HEK293 (cell line): Measurements from ENCODE around the gene SUMO3.

ENCODE experiments used
- CTCF ChIA-PET: fragments of 350-600 bp; formaldehyde crosslinking; extraction: SDS; loops from one replicate; lab custom pipeline; 2021; ENCODE audit warnings: antibody characterized with exemption; lab: Yijun Ruan, JAX
- POLR2A ChIA-PET: fragments of 300-600 bp; formaldehyde crosslinking; extraction: SDS; loops from one replicate; lab custom pipeline; 2020; ENCODE audit warnings: antibody characterized with exemption, inconsistent platforms; lab: Yijun Ruan, JAX
- H3K27ac ChIP-seq: fragments of 200-500 bp; sonication (Bioruptor generic); 2 replicates; pipeline ENCODE4 v1.5.1; 2014; ENCODE audit warnings: low read depth, low read length, control low read depth, inconsistent platforms; ENCODE audit errors: extremely low read depth
- H3K36me3 ChIP-seq, 2 experiments: fragments of 200-500 bp in 1 of 2; sonication (Bioruptor generic) in 1 of 2; 1 replicate in 1 of 2; 2 replicates in 1 of 2; pipeline ENCODE4 v1.5.1; 2014 to 2017; ENCODE audit warnings: inconsistent platforms in 2 of 2, low read length in 2 of 2; ENCODE audit not compliant: control insufficient read depth in 2 of 2, insufficient read depth in 1 of 2
- H3K4me1 ChIP-seq: fragments of 200-500 bp; sonication (Bioruptor generic); 2 replicates; pipeline ENCODE4 v1.5.1; 2014; ENCODE audit warnings: mild to moderate bottlenecking, low read length, inconsistent platforms; ENCODE audit not compliant: control insufficient read depth, insufficient read depth
- H3K4me3 ChIP-seq: 2 replicates; pipeline ENCODE4 v1.5.1; 2011; ENCODE audit warnings: low read depth, mild to moderate bottlenecking, control low read depth, low read length, moderate library complexity
- H3K9me3 ChIP-seq: fragments of 200-500 bp; sonication (Bioruptor generic); 2 replicates; pipeline ENCODE4 v1.5.1; 2014; ENCODE audit warnings: low read depth, low read length, inconsistent platforms; ENCODE audit not compliant: control insufficient read depth, insufficient read depth
- EGR2 ChIP-seq: fragments of 450-650 bp; formaldehyde crosslinking; IDR thresholded peaks from 2 replicates; pipeline ENCODE4 v1.5.1; 2016; ENCODE audit warnings: low read depth, missing biosample characterization, missing genetic modification characterization
- MZF1 ChIP-seq: fragments of 450-650 bp; formaldehyde crosslinking; IDR thresholded peaks from 2 replicates; pipeline ENCODE4 v1.5.1; 2017; ENCODE audit warnings: missing biosample characterization, missing genetic modification characterization, borderline replicate concordance
- SP2 ChIP-seq: fragments of 450-650 bp; formaldehyde crosslinking; IDR thresholded peaks from 2 replicates; pipeline ENCODE4 v1.5.1; 2016; ENCODE audit warnings: missing biosample characterization, missing genetic modification characterization
- YY2 ChIP-seq: fragments of 450-650 bp; formaldehyde crosslinking; IDR thresholded peaks from 2 replicates; pipeline ENCODE4 v1.5.1; 2016; ENCODE audit warnings: missing biosample characterization, missing genetic modification characterization
- ZBTB48 ChIP-seq: fragments of 450-650 bp; formaldehyde crosslinking; IDR thresholded peaks from 2 replicates; pipeline ENCODE4 v1.5.1; 2016; ENCODE audit warnings: missing biosample characterization, missing genetic modification characterization
- ZEB2 ChIP-seq: fragments of 450-650 bp; formaldehyde crosslinking; IDR thresholded peaks from 2 replicates; pipeline ENCODE4 v1.5.1; 2016; ENCODE audit warnings: missing biosample characterization, missing genetic modification characterization
- ZFP41 ChIP-seq: fragments of 450-650 bp; formaldehyde crosslinking; IDR thresholded peaks from 2 replicates; pipeline ENCODE4 v1.5.1; 2016; ENCODE audit warnings: missing biosample characterization, missing genetic modification characterization, borderline replicate concordance
- ZNF184 ChIP-seq: fragments of 450-650 bp; IDR thresholded peaks from 2 replicates; pipeline ENCODE4 v1.5.1; 2018; ENCODE audit warnings: missing biosample characterization, mild to moderate bottlenecking, missing genetic modification characterization
- ZNF350 ChIP-seq: fragments of 450-650 bp; formaldehyde crosslinking; IDR thresholded peaks from 2 replicates; pipeline ENCODE4 v1.5.0; 2017; ENCODE audit warnings: missing biosample characterization, mild to moderate bottlenecking, missing genetic modification characterization
- ZNF596 ChIP-seq: fragments of 450-650 bp; IDR thresholded peaks from 2 replicates; pipeline ENCODE4 v1.5.0; 2018; ENCODE audit warnings: missing biosample characterization, mild to moderate bottlenecking, missing genetic modification characterization, moderate library complexity
- ZNF791 ChIP-seq: fragments of 450-650 bp; formaldehyde crosslinking; IDR thresholded peaks from 2 replicates; pipeline ENCODE4 v1.5.1; 2016; ENCODE audit warnings: missing biosample characterization, missing genetic modification characterization
- ZNF843 ChIP-seq: fragments of 450-650 bp; formaldehyde crosslinking; IDR thresholded peaks from 2 replicates; pipeline ENCODE4 v1.5.1; 2016; ENCODE audit warnings: missing biosample characterization, missing genetic modification characterization
- TF ChIP-seq, protein P1 (sequence below): fragments of 450-650 bp; formaldehyde crosslinking; IDR thresholded peaks from 2 replicates; pipeline ENCODE4 v1.5.1; 2016; ENCODE audit warnings: missing biosample characterization, missing genetic modification characterization
- TF ChIP-seq, protein P2 (sequence below): fragments of 450-650 bp; formaldehyde crosslinking; conservative IDR thresholded peaks from 2 replicates; pipeline ENCODE4 v1.5.1; 2016; ENCODE audit warnings: low read depth, missing biosample characterization, missing genetic modification characterization
- TF ChIP-seq, protein P3 (sequence below): fragments of 450-650 bp; formaldehyde crosslinking; IDR thresholded peaks from 2 replicates; pipeline ENCODE4 v1.5.1; 2017; ENCODE audit warnings: missing biosample characterization, missing genetic modification characterization
- TF ChIP-seq, protein P4 (sequence below): fragments of 450-650 bp; formaldehyde crosslinking; IDR thresholded peaks from 2 replicates; pipeline ENCODE4 v1.5.1; 2016; ENCODE audit warnings: missing biosample characterization, missing genetic modification characterization
- TF ChIP-seq, protein P5 (sequence below): fragments of 450-650 bp; formaldehyde crosslinking; IDR thresholded peaks from 2 replicates; pipeline ENCODE4 v1.5.1; 2016; ENCODE audit warnings: missing biosample characterization, missing genetic modification characterization
- TF ChIP-seq, protein P6 (sequence below): fragments of 450-650 bp; formaldehyde crosslinking; IDR thresholded peaks from 2 replicates; pipeline ENCODE4 v1.5.1; 2016; ENCODE audit warnings: missing biosample characterization, missing genetic modification characterization

The SUMO3 gene

DNA sequence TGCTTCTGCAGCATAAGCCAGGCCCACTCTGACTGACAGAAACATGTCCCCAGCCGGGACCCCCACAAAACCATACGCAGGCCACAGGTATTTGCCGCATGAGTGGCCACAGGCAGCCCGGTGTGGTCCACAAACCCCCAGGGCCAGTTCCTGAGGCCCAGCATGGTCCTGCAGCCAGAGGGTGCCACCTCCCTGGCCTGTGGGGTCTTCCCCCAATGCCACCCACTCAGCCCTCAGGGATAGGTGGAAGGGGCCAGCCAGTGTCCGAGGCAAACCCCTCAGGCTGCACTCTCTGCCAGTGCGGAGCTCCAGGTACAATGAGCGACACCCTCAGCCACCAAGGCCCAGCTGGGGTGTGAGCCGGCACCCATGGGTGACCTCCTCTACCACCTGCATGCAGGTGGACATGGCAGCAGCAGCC is 59.7 kb downstream of the SUMO3 start (continued):
- TF ChIP-seq, protein P1, sequence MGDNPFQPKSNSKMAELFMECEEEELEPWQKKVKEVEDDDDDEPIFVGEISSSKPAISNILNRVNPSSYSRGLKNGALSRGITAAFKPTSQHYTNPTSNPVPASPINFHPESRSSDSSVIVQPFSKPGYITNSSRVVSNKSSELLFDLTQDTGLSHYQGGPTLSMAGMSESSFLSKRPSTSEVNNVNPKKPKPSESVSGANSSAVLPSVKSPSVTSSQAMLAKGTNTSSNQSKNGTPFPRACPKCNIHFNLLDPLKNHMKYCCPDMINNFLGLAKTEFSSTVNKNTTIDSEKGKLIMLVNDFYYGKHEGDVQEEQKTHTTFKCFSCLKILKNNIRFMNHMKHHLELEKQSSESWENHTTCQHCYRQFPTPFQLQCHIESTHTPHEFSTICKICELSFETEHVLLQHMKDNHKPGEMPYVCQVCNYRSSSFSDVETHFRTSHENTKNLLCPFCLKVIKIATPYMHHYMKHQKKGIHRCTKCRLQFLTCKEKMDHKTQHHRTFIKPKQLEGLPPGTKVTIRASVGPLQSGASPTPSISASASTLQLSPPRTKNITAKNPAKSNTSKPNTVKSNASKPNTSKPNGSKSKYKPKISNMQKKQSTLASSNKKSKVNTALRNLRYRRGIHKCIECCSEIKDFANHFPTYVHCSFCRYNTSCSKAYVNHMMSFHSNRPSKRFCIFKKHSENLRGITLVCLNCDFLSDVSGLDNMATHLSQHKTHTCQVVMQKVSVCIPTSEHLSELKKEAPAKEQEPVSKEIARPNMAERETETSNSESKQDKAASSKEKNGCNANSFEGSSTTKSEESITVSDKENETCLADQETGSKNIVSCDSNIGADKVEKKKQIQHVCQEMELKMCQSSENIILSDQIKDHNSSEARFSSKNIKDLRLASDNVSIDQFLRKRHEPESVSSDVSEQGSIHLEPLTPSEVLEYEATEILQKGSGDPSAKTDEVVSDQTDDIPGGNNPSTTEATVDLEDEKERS (tag by site-specific recombination) = no peak
- TF ChIP-seq, protein P2, sequence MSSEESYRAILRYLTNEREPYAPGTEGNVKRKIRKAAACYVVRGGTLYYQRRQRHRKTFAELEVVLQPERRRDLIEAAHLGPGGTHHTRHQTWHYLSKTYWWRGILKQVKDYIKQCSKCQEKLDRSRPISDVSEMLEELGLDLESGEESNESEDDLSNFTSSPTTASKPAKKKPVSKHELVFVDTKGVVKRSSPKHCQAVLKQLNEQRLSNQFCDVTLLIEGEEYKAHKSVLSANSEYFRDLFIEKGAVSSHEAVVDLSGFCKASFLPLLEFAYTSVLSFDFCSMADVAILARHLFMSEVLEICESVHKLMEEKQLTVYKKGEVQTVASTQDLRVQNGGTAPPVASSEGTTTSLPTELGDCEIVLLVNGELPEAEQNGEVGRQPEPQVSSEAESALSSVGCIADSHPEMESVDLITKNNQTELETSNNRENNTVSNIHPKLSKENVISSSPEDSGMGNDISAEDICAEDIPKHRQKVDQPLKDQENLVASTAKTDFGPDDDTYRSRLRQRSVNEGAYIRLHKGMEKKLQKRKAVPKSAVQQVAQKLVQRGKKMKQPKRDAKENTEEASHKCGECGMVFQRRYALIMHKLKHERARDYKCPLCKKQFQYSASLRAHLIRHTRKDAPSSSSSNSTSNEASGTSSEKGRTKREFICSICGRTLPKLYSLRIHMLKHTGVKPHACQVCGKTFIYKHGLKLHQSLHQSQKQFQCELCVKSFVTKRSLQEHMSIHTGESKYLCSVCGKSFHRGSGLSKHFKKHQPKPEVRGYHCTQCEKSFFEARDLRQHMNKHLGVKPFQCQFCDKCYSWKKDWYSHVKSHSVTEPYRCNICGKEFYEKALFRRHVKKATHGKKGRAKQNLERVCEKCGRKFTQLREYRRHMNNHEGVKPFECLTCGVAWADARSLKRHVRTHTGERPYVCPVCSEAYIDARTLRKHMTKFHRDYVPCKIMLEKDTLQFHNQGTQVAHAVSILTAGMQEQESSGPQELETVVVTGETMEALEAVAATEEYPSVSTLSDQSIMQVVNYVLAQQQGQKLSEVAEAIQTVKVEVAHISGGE (tag by site-specific recombination) = no peak
- no peak for TF ChIP-seq ZNF596
- no peak for TF ChIP-seq SP2 (tag by site-specific recombination)
- TF ChIP-seq, all 188 proteins: peak for 0

DNA sequence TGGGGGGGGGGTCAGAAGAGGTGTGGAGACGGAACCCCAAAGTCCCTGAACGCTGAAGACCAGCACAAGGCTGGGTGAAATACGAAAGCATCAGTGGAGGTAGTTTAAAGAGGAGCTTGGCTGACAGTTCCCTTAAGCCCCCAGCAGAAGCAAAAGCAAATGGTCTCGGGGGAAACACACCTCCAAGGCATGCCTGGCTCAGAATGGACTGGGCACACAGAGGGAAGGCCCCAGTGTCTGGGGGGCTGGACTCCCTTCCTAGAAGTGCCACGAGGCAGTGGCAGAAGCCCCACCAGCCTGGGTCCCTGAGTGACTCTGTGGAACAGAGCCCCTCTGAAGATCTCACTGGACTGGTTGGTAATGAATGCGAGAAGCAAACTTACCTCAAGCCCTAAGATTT is 60.1 kb downstream of the SUMO3 start:
- CTCF ChIA-PET = no interaction called here

DNA sequence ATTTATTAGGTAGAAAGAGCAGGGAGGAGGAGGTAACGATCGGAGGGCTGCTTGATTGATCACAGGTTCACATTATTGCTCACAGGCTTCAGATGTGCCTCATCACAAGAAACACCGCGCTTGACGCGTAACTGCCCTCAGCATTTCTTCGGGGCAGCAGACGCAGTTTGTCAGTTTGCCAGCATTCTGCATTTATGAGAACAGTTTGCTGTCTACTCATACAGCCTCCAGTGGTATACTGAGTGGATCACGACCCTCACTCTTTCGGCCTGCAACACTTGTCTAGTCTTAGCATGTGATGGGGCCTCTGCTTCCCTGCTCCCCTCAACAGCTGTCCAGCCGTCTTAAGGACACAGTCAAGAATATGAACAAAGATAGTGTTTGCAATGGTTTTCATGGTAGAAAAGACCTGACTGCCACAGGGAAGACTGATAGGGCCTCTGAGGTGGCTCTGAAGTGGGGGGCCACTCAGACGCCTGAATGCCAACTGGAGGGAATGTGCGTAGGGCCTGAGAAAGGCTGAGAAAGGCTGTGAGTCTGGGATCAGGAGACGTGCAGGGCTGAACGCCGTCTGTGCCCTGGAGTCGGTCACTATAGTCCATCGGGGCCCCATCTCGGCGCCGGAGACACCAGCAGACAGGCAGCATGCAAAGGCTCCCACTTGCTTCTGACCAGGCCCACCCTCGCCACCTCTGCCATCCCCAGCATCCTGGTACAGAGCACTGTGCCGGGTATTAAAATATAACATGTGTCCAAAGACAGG is 61.3 kb downstream of the SUMO3 start:
- H3K4me1 ChIP-seq = no peaks in the 10 kb centered on the region
- H3K36me3 ChIP-seq = no peaks in the 10 kb centered on the region
- no peak overlapping the region for H3K27ac ChIP-seq
- H3K9me3 ChIP-seq = no peaks in the 10 kb centered on the region
- TF ChIP-seq, protein P3, sequence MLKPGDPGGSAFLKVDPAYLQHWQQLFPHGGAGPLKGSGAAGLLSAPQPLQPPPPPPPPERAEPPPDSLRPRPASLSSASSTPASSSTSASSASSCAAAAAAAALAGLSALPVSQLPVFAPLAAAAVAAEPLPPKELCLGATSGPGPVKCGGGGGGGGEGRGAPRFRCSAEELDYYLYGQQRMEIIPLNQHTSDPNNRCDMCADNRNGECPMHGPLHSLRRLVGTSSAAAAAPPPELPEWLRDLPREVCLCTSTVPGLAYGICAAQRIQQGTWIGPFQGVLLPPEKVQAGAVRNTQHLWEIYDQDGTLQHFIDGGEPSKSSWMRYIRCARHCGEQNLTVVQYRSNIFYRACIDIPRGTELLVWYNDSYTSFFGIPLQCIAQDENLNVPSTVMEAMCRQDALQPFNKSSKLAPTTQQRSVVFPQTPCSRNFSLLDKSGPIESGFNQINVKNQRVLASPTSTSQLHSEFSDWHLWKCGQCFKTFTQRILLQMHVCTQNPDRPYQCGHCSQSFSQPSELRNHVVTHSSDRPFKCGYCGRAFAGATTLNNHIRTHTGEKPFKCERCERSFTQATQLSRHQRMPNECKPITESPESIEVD (tag by site-specific recombination) = no peak
- TF ChIP-seq, protein P4, sequence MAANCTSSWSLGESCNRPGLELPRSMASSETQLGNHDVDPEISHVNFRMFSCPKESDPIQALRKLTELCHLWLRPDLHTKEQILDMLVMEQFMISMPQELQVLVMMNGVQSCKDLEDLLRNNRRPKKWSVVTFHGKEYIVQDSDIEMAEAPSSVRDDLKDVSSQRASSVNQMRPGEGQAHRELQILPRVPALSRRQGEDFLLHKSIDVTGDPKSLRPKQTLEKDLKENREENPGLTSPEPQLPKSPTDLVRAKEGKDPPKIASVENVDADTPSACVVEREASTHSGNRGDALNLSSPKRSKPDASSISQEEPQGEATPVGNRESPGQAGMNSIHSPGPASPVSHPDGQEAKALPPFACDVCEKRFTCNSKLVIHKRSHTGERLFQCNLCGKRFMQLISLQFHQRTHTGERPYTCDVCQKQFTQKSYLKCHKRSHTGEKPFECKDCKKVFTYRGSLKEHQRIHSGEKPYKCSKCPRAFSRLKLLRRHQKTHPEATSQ (tag by site-specific recombination) = no peak
- no peak for TF ChIP-seq ZEB2 (tag by site-specific recombination)
- CTCF ChIA-PET = interaction anchor here (0.7 to 1.0 kb wide), 2 partner anchors 15 to 37 kb away, joined by 3 to 4 read pairs; no protein-coding TSS in a partner anchor
- POLR2A ChIA-PET = no interaction called here
- H3K4me3 ChIP-seq = no peak overlapping the region

More for the DNA sequence above, 60.1 kb downstream of the SUMO3 start:
- no peaks in the 10 kb centered on the region for H3K9me3 ChIP-seq
- POLR2A ChIA-PET = no interaction called here
- H3K36me3 ChIP-seq = no peaks in the 10 kb centered on the region
- no peak overlapping the region for H3K4me3 ChIP-seq
- H3K4me1 ChIP-seq = no peaks in the 10 kb centered on the region
- H3K27ac ChIP-seq = no peak overlapping the region
- TF ChIP-seq, protein P5, sequence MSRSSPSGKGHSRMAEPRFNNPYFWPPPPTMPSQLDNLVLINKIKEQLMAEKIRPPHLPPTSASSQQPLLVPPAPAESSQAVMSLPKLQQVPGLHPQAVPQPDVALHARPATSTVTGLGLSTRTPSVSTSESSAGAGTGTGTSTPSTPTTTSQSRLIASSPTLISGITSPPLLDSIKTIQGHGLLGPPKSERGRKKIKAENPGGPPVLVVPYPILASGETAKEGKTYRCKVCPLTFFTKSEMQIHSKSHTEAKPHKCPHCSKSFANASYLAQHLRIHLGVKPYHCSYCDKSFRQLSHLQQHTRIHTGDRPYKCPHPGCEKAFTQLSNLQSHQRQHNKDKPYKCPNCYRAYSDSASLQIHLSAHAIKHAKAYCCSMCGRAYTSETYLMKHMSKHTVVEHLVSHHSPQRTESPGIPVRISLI (tag by site-specific recombination) = no peak
- no peak for TF ChIP-seq ZFP41 (tag by site-specific recombination)
- TF ChIP-seq ZNF791 = no peak
- TF ChIP-seq ZNF843 (tag by site-specific recombination) = no peak
- no peak for TF ChIP-seq ZBTB48 (tag by site-specific recombination)
- TF ChIP-seq YY2 (tag by site-specific recombination) = no peak
- no peak for TF ChIP-seq ZNF350 (tag by site-specific recombination)
- no peak for TF ChIP-seq EGR2 (tag by site-specific recombination)
- TF ChIP-seq, protein P6, sequence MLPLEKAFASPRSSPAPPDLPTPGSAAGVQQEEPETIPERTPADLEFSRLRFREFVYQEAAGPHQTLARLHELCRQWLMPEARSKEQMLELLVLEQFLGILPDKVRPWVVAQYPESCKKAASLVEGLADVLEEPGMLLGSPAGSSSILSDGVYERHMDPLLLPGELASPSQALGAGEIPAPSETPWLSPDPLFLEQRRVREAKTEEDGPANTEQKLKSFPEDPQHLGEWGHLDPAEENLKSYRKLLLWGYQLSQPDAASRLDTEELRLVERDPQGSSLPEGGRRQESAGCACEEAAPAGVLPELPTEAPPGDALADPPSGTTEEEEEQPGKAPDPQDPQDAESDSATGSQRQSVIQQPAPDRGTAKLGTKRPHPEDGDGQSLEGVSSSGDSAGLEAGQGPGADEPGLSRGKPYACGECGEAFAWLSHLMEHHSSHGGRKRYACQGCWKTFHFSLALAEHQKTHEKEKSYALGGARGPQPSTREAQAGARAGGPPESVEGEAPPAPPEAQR (tag by site-specific recombination) = no peak
- TF ChIP-seq MZF1 = no peak
- no peak for TF ChIP-seq ZNF184 (tag by site-specific recombination)
